Stimulated activated CD4-positive, alpha-beta T cell treated with anti-CD3 and anti-CD28 coated beads, Interleukin-2, amount 100 ng/mL, for 24 hours (primary cell): ENCODE data around the gene OR14J1.
"Not testable (repeated sequence)": the region's sequence is repeated elsewhere in the genome, so short reads cannot be mapped to it uniquely, and the experiment has no call there.

Experiments used
- DNase-seq, 2 donors: peaks; one replicate each; pipeline ENCODE4 v3.0.0-alpha.2; 2020

The OR14J1 gene

GRCh38 chr6:29301316-29301715 is at the start of gene OR14J1:
TSS of gene OR14J1 (plus strand) at chr6:29301701. CDS start at chr6:29306690, 4,989 bp downstream.
- no peak for DNase-seq

- no peak for DNase-seq
These were observed 49.8 kb upstream of the OR14J1 start for GRCh38 chr6:29251736-29252135.

GRCh38 chr6:29255530-29255929 is 46.0 kb upstream of the OR14J1 start:
- no peak for DNase-seq

- DNase-seq, result no peak
These were observed 41.8 kb upstream of the OR14J1 start for GRCh38 chr6:29259721-29260120.

GRCh38 chr6:29263001-29263400 is 38.5 kb upstream of the OR14J1 start:
- DNase-seq, result no peak

- DNase-seq, result no peak
These were observed 7.0 kb upstream of the OR14J1 start for GRCh38 chr6:29294499-29294914.

- DNase-seq, result no peak
These were observed 6.3 kb upstream of the OR14J1 start for GRCh38 chr6:29295181-29295585.

- no peak for DNase-seq
These were observed 5.9 kb upstream of the OR14J1 start for GRCh38 chr6:29295623-29296022.

- no peak for DNase-seq
These were observed 18.4 kb downstream of the OR14J1 start for GRCh38 chr6:29319931-29320330.

GRCh38 chr6:29323332-29323731 is 21.8 kb downstream of the OR14J1 start:
- DNase-seq, result not testable (repeated sequence)

GRCh38 chr6:29325777-29326176 is 24.3 kb downstream of the OR14J1 start:
- DNase-seq, result no peak

GRCh38 chr6:29332676-29333075 is 31.2 kb downstream of the OR14J1 start:
- DNase-seq, result no peak

GRCh38 chr6:29336269-29336668 is 34.8 kb downstream of the OR14J1 start:
- no peak for DNase-seq

GRCh38 chr6:29345380-29345779 is 43.9 kb downstream of the OR14J1 start:
- no peak for DNase-seq

- not testable (repeated sequence) for DNase-seq
These were observed 47.8 kb downstream of the OR14J1 start for GRCh38 chr6:29349348-29349747.

- DNase-seq, result no peak
These were observed 53.5 kb downstream of the OR14J1 start for GRCh38 chr6:29354980-29355379.

GRCh38 chr6:29355603-29356002 is 54.1 kb downstream of the OR14J1 start:
- no peak for DNase-seq
